ENCODE measurements around the gene TBCCD1. TPM values are rescaled to one million over a fixed set of nuclear protein-coding genes. Genes with fewer than 3 reads are reported as not detected.

TBCCD1 gene, protein sequence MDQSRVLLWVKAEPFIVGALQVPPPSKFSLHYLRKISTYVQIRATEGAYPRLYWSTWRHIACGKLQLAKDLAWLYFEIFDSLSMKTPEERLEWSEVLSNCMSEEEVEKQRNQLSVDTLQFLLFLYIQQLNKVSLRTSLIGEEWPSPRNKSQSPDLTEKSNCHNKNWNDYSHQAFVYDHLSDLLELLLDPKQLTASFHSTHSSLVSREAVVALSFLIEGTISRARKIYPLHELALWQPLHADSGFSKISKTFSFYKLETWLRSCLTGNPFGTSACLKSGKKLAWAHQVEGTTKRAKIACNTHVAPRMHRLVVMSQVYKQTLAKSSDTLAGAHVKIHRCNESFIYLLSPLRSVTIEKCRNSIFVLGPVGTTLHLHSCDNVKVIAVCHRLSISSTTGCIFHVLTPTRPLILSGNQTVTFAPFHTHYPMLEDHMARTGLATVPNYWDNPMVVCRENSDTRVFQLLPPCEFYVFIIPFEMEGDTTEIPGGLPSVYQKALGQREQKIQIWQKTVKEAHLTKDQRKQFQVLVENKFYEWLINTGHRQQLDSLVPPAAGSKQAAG
- total RNA-seq (2014; rRNA removed; shearing (Covaris generic); ENCODE audit: low replicate concordance): 20.6 and 38.7 TPM in 2 replicates

DNA sequence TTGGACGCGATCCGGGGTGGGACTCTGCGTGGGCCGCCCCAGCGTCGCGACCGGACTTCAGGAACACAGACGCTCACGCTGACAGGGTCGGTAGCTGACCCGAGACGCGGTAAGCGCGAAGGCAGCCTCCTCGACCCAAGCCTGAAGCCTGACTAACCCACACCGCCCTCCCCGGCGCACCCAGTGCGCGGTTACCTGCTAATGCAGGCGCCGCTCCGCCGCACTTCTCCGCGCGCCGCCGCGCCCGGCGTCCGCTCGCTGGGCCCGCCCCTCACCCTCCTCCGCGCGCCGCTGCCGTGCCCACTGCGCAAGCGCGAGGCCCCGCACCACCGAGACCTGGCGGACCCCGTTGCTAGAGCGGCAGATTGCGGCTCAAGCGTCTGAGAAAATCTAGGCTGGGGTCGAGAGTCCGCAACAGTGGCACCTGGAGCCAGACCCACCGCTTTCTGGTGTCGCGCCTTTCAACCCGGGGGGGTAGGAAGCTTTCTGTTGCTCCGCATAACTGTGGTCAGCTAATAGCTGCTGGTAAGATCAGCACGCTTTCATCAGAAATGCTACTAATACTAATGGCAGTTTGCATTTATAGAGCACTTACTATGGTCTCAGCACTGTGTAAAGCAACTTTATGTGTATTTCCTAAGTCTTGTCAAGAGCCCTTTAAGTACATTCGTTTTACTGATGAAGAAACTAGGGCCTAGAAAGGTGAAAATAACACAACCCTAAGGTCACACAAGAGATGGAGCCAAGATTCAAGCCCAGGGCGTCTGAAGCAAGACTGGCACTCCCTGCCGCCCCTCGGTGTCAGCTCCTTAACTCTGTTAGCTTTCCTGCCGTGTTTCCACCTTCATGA, at the start of gene TBCCD1:
Gene TBCCD1 (minus strand): TSS at position 268 of the 850 bp plus-strand sequence. CDS start 3,010 bp downstream, outside the sequence.
- H3K36me3 ChIP-seq (ENCODE audit: insufficient read depth, low read length): peaks cover 13% of the 10 kb centered on the region; the same call in 1 of the 2 replicates
- no peaks in the 10 kb centered on the region for H3K9me3 ChIP-seq (ENCODE audit: low read length)
- peaks cover 92% of the 10 kb centered on the region for H3K79me2 ChIP-seq (ENCODE audit: low read length)
- DNase-seq: peak; percentile 97
- peak within 1 kb of the TSS; percentile 73 for H3K27ac ChIP-seq (ENCODE audit: low read length)
- H2AFZ ChIP-seq (ENCODE audit: low read length): peak within 1 kb of the TSS; percentile 74
- no peaks in the 10 kb centered on the region for H3K27me3 ChIP-seq (ENCODE audit: low read length)
- H3K9me2 ChIP-seq (replicated peaks; ENCODE audit: insufficient read depth, low read length): no peaks in the 10 kb centered on the region
- H3K4me3 ChIP-seq (ENCODE audit: low read length): peak within 1 kb of the TSS; percentile 87
- no peaks in the 10 kb centered on the region for H4K20me1 ChIP-seq (ENCODE audit: insufficient read depth, low read depth, low read length)
- peak within 1 kb of the TSS; percentile 88 for H3K9ac ChIP-seq (ENCODE audit: low read length)
- peak within 1 kb of the TSS; percentile 99 for H3K4me2 ChIP-seq (ENCODE audit: low read depth, low read length, poor library complexity, severe bottlenecking)
- H3K4me1 ChIP-seq (ENCODE audit: low read length): peaks cover 47% of the 10 kb centered on the region

DNA sequence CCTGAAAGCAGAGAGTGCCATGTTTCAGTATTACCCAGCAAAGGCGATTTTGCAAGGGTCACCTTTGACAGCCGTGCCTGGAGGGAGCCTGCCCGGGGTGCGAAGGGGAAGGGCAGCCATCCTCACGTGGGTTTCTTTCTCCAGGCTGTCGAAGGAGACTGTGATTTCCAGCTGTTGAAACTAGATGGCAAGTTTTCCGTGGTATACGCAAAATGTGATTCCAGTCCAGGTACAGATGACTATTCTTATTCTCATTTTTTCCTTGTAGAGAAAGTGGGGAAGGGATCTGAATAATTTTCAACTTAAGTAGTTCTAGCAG, 49.1 kb upstream of the TBCCD1 start:
- Histone ChIP-seq H3K9ac (ENCODE audit: low read length) (no peak overlapping the region), H3K4me1 (ENCODE audit: low read length) (peaks cover 10% of the 10 kb centered on the region), H3K79me2 (ENCODE audit: low read length) (no peaks in the 10 kb centered on the region), H3K4me2 (ENCODE audit: low read depth, low read length, poor library complexity, severe bottlenecking) (no peak overlapping the region), H3K4me3 (ENCODE audit: low read length) (no peak overlapping the region), H3K27me3 (ENCODE audit: low read length) (no peaks in the 10 kb centered on the region), H3K27ac (ENCODE audit: low read length) (no peak overlapping the region), H3K9me2 (replicated peaks; ENCODE audit: insufficient read depth, low read length) (no peaks in the 10 kb centered on the region), H4K20me1 (ENCODE audit: insufficient read depth, low read depth, low read length) (no peaks in the 10 kb centered on the region), H3K36me3 (ENCODE audit: insufficient read depth, low read length) (no peaks in the 10 kb centered on the region), H2AFZ (ENCODE audit: low read length) (no peak overlapping the region), H3K9me3 (ENCODE audit: low read length) (no peaks in the 10 kb centered on the region)
- DNase-seq: no peak

DNA sequence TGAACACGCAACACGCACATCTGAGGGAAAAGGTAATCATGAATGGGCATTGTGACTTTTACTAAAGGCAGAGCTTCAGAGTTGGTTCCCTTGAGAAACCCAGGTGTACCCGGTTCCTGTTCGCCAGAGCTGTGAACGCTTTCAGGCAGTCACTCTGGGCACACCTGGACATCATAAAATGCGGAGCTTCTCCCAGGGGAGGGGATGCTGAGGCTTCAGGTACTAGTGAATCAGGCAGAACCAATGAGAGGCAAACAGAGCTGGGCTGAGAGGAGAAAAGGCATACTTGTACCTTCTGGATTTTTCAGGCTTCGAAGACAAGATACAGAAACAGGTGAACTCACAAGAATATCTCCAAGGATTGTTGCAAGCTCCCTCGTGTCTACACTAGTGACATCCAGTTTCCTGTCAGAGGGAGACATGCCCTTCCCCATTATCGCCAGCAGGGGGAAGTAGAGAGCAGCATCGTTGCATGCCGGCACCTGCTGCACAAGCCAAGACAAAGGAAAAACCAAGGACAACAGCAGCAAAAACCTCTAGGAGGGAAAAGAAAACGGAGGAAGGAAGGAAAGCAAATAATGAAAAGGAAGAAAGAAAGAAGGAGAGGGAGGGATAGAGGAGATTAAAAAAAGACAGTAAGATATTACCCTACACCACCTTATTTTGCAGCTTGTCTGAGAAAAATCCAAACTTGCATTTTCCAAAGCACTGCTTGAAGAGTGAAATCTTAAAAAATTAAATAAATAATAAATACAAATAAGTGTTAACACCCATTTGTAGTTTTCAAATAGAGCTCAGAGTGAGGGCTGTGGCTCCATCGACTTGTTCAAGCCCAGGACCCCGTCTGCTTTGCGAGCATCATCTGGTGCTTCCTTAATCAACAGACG, 47.7 kb upstream of the TBCCD1 start:
- Histone ChIP-seq H3K36me3 (ENCODE audit: insufficient read depth, low read length) (no peaks in the 10 kb centered on the region), H3K9me2 (replicated peaks; ENCODE audit: insufficient read depth, low read length) (no peaks in the 10 kb centered on the region), H3K79me2 (ENCODE audit: low read length) (no peaks in the 10 kb centered on the region), H3K9ac (ENCODE audit: low read length) (peak overlapping the region; percentile 38), H3K27ac (ENCODE audit: low read length) (no peak overlapping the region), H3K4me1 (ENCODE audit: low read length) (peaks cover 10% of the 10 kb centered on the region), H3K27me3 (ENCODE audit: low read length) (no peaks in the 10 kb centered on the region), H4K20me1 (ENCODE audit: insufficient read depth, low read depth, low read length) (no peaks in the 10 kb centered on the region), H3K9me3 (ENCODE audit: low read length) (no peaks in the 10 kb centered on the region), H3K4me2 (ENCODE audit: low read depth, low read length, poor library complexity, severe bottlenecking) (peak overlapping the region; percentile 63), H3K4me3 (ENCODE audit: low read length) (peak overlapping the region; percentile 47; the same call in 1 of the 2 replicates), H2AFZ (ENCODE audit: low read length) (peak overlapping the region; percentile 63; the same call in 1 of the 2 replicates)
- DNase-seq: peak; percentile 92

DNA sequence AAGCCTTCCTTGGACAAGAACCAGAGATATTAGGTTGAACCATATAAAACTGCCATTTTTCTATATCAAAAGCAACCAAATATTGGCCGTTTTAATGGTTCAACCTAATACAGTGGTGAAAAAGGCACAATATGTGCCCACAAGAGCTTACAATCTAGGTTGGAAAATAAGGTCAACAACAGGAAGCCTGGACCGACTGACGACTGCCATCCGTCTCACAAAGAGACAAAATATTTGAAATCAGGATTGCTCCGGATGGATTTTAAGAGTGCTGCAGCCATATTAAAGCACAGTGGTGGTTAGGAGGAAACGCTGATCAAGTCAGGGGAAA, 47.1 kb upstream of the TBCCD1 start:
- Histone ChIP-seq H3K4me2 (ENCODE audit: low read depth, low read length, poor library complexity, severe bottlenecking) (peak overlapping the region; percentile 63), H3K79me2 (ENCODE audit: low read length) (no peaks in the 10 kb centered on the region), H3K27ac (ENCODE audit: low read length) (no peak overlapping the region), H3K4me1 (ENCODE audit: low read length) (peaks cover 10% of the 10 kb centered on the region), H4K20me1 (ENCODE audit: insufficient read depth, low read depth, low read length) (no peaks in the 10 kb centered on the region), H3K4me3 (ENCODE audit: low read length) (peak overlapping the region; percentile 47; the same call in 1 of the 2 replicates), H3K36me3 (ENCODE audit: insufficient read depth, low read length) (no peaks in the 10 kb centered on the region), H3K9me3 (ENCODE audit: low read length) (no peaks in the 10 kb centered on the region), H3K9ac (ENCODE audit: low read length) (peak overlapping the region; percentile 38), H3K9me2 (replicated peaks; ENCODE audit: insufficient read depth, low read length) (no peaks in the 10 kb centered on the region), H2AFZ (ENCODE audit: low read length) (peak overlapping the region; percentile 63; the same call in 1 of the 2 replicates), H3K27me3 (ENCODE audit: low read length) (no peaks in the 10 kb centered on the region)
- no peak for DNase-seq

DNA sequence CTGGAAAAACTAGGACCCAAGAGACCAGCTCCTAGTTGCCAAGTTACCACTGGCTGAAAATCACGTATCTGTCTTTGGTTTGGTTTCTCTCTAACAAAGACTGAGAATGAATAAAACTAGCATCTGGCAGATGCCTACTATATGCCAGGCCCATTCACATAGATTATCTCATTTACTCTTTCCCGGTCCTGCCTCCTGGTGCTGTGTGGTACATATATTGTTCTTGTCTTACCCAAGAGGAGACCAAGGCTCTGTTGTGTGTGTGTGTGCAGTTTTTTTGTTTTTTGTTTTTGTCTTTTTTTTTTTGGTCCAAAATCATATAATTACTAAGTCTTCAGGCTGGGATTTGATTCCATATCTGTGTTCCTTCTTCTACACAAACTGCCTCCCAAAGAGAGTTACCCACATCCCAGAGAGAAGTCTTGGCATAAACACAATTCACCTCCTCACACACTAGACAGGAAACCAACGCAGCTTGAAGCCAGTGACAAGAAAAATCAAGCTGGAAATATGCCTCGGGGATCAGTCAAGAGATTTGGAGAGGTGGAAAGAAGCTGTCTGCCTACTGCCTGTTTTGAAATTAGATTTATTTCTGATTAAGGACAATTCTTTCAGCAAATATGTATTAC, 46.6 kb upstream of the TBCCD1 start:
- Histone ChIP-seq H2AFZ (ENCODE audit: low read length) (no peak overlapping the region), H3K4me2 (ENCODE audit: low read depth, low read length, poor library complexity, severe bottlenecking) (no peak overlapping the region), H3K27ac (ENCODE audit: low read length) (no peak overlapping the region), H3K4me3 (ENCODE audit: low read length) (no peak overlapping the region), H3K79me2 (ENCODE audit: low read length) (no peaks in the 10 kb centered on the region), H3K9me2 (replicated peaks; ENCODE audit: insufficient read depth, low read length) (no peaks in the 10 kb centered on the region), H3K9ac (ENCODE audit: low read length) (no peak overlapping the region), H3K9me3 (ENCODE audit: low read length) (no peaks in the 10 kb centered on the region), H3K4me1 (ENCODE audit: low read length) (peaks cover 10% of the 10 kb centered on the region), H3K36me3 (ENCODE audit: insufficient read depth, low read length) (no peaks in the 10 kb centered on the region), H4K20me1 (ENCODE audit: insufficient read depth, low read depth, low read length) (no peaks in the 10 kb centered on the region), H3K27me3 (ENCODE audit: low read length) (no peaks in the 10 kb centered on the region)
- no peak for DNase-seq

DNA sequence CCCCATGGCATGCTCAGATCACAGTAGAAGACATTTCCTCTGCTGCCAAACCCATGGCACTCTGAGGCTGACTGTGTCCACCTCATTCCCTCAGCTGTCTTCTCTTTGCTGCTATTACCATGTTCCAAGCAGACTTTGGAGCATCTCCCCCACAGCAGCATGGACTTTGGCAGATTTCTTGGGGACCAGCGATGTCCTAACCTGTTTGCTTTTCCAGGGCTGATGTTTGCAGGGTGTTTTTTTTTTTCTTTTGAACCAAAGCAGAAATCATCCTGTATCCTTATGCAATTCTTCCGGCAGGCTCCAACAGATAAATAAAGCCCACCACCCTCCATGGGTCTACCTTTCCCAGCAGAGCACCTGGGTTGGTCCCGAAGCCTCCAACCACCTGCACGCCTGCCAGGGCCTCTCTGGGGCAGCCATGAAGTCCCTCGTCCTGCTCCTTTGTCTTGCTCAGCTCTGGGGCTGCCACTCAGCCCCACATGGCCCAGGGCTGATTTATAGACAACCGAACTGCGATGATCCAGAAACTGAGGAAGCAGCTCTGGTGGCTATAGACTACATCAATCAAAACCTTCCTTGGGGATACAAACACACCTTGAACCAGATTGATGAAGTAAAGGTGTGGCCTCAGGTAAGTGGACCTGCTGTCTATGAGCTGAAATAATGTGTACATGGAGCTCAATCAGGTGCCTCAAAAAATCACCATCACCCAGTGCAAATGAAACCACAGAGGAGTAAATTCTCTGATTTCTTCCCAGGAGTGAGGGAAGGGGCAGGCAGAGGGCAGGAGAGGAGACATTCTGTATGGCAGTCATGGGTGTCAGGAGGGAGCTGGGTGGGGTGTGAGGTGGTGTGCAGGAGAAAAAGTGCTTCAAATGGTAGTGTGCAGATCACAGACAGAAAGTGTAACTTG, 45.8 kb upstream of the TBCCD1 start, which contains the start of gene AHSG:
Gene AHSG (plus strand): TSS at position 340 of the 916 bp plus-strand sequence. CDS start 82 bp downstream, at position 422.
- DNase-seq: no peak
- Histone ChIP-seq H3K4me1 (ENCODE audit: low read length) (peaks cover 10% of the 10 kb centered on the region), H3K27me3 (ENCODE audit: low read length) (no peaks in the 10 kb centered on the region), H3K4me3 (ENCODE audit: low read length) (no peak within 1 kb of the TSS), H2AFZ (ENCODE audit: low read length) (no peak within 1 kb of the TSS), H3K79me2 (ENCODE audit: low read length) (no peaks in the 10 kb centered on the region), H3K9ac (ENCODE audit: low read length) (no peak within 1 kb of the TSS), H3K27ac (ENCODE audit: low read length) (no peak within 1 kb of the TSS), H3K9me3 (ENCODE audit: low read length) (no peaks in the 10 kb centered on the region), H3K36me3 (ENCODE audit: insufficient read depth, low read length) (no peaks in the 10 kb centered on the region), H4K20me1 (ENCODE audit: insufficient read depth, low read depth, low read length) (no peaks in the 10 kb centered on the region), H3K4me2 (ENCODE audit: low read depth, low read length, poor library complexity, severe bottlenecking) (no peak within 1 kb of the TSS), H3K9me2 (replicated peaks; ENCODE audit: insufficient read depth, low read length) (no peaks in the 10 kb centered on the region)

DNA sequence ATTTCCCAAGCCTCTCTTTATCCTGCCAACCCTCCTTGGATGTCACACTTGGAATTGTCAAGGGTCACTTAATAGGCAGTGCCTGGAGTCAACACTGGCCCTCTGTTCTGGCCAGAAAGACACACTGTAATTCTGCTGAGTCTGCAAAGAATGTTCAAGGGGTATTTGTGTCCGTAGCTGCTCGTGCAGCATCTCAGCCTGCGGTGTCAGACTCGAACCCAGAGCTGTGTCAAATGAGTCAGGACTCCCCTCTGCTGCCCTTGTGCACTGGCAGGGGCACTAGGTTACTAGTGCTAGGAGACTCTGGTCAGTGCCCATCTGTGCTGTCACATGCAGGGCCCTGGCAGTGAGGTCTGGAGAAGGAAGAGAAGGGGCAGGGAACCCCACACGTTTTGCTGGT, 44.9 kb upstream of the TBCCD1 start:
- H3K9me2 ChIP-seq (replicated peaks; ENCODE audit: insufficient read depth, low read length): no peaks in the 10 kb centered on the region
- no peak overlapping the region for H3K4me2 ChIP-seq (ENCODE audit: low read depth, low read length, poor library complexity, severe bottlenecking)
- no peaks in the 10 kb centered on the region for H3K36me3 ChIP-seq (ENCODE audit: insufficient read depth, low read length)
- H4K20me1 ChIP-seq (ENCODE audit: insufficient read depth, low read depth, low read length): no peaks in the 10 kb centered on the region
- no peak overlapping the region for H3K4me3 ChIP-seq (ENCODE audit: low read length)
- no peaks in the 10 kb centered on the region for H3K79me2 ChIP-seq (ENCODE audit: low read length)
- H3K27ac ChIP-seq (ENCODE audit: low read length): no peak overlapping the region
- no peak for DNase-seq
- H3K27me3 ChIP-seq (ENCODE audit: low read length): no peaks in the 10 kb centered on the region
- H3K9ac ChIP-seq (ENCODE audit: low read length): no peak overlapping the region
- no peak overlapping the region for H2AFZ ChIP-seq (ENCODE audit: low read length)
- H3K9me3 ChIP-seq (ENCODE audit: low read length): no peaks in the 10 kb centered on the region
- peaks cover 10% of the 10 kb centered on the region for H3K4me1 ChIP-seq (ENCODE audit: low read length)
